HG02610 (cell line): ENCODE measurements around the gene ARVCF.

ENCODE experiments used
- ATAC-seq: cut with Tn5 transposase; IDR thresholded peaks from one replicate; pipeline ENCODE4 v1.9.1; 2021; ENCODE audit warnings: mild to moderate bottlenecking, moderate library complexity; ENCODE audit not compliant: unreplicated experiment

The ARVCF gene

GRCh38 chr22:19987394-19988306 is 29.0 kb downstream of the ARVCF start:
- no peak for ATAC-seq

DNA sequence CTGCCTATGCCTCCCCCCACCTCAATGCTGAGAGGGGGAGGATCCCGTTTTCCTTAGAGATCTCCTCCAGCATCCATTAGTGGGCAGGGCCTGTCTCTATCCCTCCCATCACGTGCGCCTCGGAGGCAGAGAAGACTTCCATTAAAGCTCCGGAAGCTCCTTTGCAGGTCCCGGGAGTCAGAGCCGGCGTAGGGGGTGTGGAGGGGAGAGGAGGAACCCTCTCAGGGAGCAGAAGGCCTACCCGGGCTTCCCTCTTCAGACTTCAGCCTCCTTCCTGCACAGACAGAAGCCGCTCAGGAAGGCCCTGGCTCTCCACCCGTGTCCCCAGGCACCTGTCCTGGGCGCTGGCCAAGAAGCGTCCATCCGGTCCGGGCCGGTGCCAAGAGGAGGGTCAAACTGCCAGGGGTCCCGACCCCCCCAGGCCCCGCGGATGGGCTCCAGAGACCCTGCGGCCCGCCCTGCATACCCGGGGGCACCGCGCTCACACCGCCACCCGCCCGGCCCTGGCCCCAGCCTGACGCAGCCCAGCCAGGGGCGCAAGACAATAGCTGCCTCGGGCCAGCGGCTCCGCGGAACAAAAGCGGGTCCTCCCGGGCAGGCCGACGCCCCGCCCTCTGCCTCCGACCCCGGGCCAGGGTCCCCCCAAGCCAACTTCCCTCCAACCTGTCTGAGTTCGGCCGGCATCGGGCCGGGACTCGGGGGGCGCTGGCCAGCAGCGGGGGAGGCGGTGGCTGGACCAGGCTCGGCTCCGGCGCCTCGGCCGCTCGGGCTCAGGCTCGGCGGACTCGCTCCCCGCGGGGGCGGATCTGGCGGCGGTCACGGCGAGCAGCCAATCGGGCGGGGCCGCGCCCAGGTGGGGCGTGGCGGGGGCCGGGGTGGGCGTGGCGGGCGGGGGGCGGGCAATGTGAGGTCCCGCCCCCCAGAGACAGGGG is 29.9 kb downstream of the ARVCF start:
- no peak for ATAC-seq

DNA sequence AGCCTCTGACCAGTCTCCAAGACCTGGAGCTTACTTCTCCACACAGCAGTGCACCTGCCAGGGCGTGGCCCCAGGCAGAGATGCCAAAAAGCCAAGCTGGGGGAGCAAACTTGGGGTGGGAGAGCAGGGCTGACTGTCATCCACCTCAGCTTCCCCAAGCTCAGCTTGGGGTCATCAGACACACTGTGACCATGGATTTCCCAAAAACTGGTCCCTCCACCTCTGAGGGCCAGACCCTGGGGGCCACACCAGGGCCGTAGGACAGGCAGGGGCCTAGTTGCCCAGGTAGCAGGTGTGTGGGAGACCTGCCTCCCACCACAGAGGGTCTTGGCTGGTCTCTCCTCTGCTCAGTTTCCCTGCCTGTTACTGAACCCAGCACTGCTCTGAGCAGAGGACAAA is 30.6 kb downstream of the ARVCF start:
- no peak for ATAC-seq

DNA sequence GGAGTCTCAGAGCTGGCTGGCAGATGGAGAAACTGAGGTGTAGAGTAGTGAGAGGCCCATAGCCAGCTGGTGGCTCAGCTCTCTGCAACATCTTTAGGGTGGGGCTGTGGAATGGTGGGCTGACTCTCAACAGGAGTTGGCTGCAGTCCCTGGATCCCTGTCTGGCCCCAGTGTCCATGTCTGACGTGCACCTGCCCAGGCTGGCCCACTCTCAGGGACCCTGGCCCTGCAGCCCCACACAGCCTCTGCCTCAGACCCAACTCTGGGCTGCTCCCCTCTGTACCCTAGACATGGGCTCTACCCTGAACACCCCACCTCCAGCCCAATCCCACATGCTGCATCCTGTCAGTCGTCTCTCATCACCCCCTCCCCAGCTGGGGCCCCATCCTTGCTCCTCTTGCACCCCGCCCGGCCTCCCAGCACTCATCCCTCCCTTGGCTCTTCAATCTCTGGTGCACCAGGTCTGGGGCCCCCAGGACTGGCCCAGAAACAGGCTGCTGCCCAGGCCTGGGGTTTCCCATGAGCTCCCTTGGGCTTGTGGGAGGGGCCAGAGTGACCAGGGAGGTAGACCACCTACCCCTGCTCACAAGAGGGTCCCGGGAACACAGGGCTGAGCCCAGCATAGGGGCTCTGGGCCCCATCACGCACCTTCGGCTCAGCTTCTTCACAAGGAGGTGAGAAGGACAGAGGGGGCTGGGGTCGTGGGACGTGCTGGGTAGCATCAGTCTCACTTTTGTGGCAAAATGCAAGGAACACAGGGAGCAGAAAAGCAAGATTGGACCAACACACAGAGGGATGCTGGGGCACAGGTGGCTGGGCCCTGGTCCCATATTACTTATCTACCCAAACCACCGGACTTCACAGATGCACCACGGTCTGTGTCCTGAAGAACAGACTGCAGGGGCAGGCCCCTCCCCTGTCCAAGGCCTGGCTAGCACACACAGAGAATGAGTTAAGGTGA is 31.5 kb downstream of the ARVCF start:
- ATAC-seq = no peak

DNA sequence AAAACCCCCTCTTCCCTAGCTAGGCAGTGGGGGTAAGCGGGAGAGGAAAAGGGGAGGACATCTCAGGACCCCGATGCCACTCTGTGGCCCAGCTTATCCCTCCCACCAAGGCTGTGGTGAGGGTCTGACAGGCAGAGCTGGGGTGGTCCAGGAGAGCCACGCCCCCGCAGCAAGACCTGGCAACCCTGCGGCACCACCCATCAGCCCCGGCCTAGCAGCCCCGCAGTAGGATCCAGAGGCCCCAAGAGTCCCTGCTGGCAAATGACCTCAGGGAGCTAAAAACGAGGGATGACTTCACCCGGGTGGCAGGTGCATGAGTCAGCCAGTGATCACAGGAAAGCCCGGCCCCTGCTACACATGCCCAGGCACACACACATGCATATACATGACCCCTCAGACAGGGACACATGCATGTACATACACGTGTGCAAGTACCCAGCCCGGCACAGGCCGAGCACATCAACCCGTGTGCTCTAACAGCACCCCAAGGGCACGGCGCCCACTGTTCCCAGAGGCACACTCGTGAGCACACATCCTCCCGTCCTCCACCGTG is 32.3 kb downstream of the ARVCF start:
- ATAC-seq = no peak

- no peak for ATAC-seq
Measured at GRCh38 chr22:19983741-19984140, 32.9 kb downstream of the ARVCF start.

- ATAC-seq = no peak
Measured at GRCh38 chr22:19982991-19983578, 33.5 kb downstream of the ARVCF start.

GRCh38 chr22:19981961-19982920 is 34.4 kb downstream of the ARVCF start:
- no peak for ATAC-seq

GRCh38 chr22:19981171-19981960 is 35.3 kb downstream of the ARVCF start:
- no peak for ATAC-seq

DNA sequence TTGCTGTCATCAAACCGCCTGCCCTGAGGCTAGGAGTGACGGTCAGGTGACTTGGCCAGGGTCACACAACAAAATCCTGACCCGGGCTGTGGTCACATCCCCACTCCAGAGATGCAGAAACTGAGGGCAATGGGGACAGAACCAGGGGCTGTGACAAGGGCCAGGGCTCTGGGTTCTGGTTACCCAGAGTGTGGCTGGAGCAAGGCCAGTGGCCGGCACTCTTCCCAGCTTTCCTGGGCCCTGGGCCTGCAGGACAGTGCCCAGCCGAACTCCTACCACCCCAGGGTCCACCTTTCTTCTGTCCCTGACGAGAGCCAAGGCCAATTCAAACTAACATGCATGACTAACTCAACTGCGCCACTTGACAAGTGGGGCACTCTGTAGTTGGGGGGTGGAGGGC is 35.9 kb downstream of the ARVCF start:
- no peak for ATAC-seq

DNA sequence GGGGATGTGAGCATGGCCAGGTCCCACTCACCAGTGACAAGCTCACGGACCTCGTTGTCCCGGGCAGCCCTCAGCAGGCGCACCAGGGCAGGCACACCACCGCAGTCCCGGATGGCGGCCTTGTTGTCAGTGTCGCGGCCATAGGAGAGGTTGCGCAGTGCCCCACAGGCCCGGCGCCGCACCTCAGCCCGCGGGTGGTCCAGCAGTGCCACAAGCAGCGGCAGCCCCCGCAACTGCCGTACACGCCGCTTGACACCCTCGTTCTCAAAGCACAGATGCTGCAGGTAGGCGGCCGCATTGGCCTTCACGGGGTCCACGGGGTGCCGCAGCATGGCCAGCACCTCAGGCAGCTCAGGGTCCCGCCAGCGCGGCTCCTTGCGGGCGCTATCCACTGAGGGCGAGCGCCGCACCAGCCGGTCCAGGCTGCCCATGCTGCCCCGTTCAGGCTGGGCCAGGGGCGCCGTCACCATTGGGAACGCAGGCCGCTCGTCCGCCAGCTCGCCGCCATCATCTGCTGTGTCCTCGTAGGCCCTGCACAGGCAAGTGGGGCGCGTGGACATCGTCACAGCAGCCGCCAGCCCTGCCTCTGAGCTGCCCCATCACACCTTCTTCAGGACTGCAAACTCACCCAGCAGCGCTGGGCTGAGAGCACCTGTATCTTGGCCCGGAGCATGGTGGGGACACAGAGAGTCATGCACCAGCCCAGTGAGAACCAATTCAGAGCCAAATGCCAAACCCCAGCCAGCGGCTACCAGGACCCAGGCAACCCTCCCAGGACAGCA is 36.7 kb downstream of the ARVCF start:
- no peak for ATAC-seq

- ATAC-seq = no peak
Measured at GRCh38 chr22:19978748-19979147, 37.9 kb downstream of the ARVCF start.

DNA sequence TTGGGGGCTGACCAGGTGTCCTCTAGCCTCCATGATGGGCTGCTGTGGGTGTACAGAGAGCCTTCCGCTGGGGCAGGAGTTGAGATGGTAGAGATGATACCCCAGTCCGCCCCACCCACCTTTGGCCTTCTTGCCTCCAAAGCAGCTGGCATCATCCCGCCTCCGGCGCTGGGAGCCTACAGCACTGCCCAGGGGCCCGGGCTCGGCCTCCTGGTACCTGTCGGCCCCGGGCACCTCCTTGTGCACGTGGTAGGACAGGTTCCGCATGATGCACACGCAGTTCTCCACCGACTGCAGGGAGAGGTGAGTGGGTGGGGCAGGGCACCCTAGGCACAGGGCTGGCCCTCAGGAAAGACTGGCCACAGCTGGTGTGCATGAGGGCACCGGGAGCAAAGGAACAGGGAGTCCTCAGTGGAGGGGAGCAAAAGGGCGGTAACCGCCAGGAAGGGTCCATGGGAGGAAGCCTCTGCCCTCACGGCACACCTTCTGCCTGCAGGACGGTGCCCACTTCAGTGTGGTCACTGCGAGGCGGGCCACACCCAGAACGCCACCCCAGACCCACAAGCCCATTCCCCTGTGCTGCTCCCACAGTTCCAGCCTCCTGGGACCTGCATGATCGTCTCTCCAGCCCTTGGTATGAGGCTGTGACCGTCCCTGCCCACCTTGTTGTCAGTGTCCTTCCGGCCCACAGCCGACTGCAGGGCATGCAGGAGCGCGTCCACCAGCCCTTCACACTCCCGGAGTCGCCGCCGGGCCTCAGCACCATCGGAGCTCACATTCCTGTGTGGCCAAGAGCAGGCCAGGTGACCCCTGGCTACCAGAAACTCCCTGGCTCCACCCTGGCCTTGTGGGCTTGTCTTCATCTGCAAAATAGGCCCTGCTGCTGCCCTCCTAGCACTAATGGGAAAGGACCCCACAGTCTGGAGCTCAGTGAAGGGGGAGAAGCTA is 39.1 kb downstream of the ARVCF start:
- ATAC-seq = no peak

- ATAC-seq = no peak
Measured at GRCh38 chr22:19976671-19977070, 40.0 kb downstream of the ARVCF start.

- no peak for ATAC-seq
Measured at GRCh38 chr22:19975707-19976035, 41.0 kb downstream of the ARVCF start.
